ENCODE results near the gene SRRM1. TPM values are rescaled to one million over a fixed set of nuclear protein-coding genes. Genes with fewer than 3 reads are reported as not detected.

The SRRM1 gene
- total RNA-seq, 1 experiment from 2014 or later: 128 TPM

GRCh38 chr1:24715658-24716057 lies 72.6 kb downstream of the SRRM1 start:
- no peaks in the 10 kb centered on the region for H3K9me3 Mint-ChIP-seq (ENCODE audit: unreplicated experiment)
- no TSS peak for BruUV-seq (replicated peaks)
- H3K27me3 Mint-ChIP-seq (ENCODE audit: insufficient read depth, unreplicated experiment): no peaks in the 10 kb centered on the region
- Histone ChIP-seq H3K36me3 (ENCODE audit: control insufficient read depth, insufficient read depth, low read length) (no peaks in the 10 kb centered on the region), H3K27me3 (replicated peaks; ENCODE audit: control insufficient read depth, insufficient read depth, low read length) (no peaks in the 10 kb centered on the region), H3K4me3 (ENCODE audit: low read depth, low read length) (no peak overlapping the region), H3K4me1 (peaks cover 21% of the 10 kb centered on the region), H3K9me3 (no peaks in the 10 kb centered on the region)
- no peaks in the 10 kb centered on the region for H3K4me1 Mint-ChIP-seq (ENCODE audit: low read depth, unreplicated experiment)
- no peak overlapping the region for H3K4me3 Mint-ChIP-seq (ENCODE audit: unreplicated experiment)
- POLR2A ChIA-PET: interaction anchor here (0.5 kb wide), 1 partner anchor 31 kb away, joined by 6 read pairs; no protein-coding TSS in a partner anchor
- CTCF ChIA-PET: interaction anchor here (0.6 kb wide), 1 partner anchor 115 kb away, joined by 3 read pairs; no protein-coding TSS in a partner anchor
- TF ChIP-seq, protein P1, sequence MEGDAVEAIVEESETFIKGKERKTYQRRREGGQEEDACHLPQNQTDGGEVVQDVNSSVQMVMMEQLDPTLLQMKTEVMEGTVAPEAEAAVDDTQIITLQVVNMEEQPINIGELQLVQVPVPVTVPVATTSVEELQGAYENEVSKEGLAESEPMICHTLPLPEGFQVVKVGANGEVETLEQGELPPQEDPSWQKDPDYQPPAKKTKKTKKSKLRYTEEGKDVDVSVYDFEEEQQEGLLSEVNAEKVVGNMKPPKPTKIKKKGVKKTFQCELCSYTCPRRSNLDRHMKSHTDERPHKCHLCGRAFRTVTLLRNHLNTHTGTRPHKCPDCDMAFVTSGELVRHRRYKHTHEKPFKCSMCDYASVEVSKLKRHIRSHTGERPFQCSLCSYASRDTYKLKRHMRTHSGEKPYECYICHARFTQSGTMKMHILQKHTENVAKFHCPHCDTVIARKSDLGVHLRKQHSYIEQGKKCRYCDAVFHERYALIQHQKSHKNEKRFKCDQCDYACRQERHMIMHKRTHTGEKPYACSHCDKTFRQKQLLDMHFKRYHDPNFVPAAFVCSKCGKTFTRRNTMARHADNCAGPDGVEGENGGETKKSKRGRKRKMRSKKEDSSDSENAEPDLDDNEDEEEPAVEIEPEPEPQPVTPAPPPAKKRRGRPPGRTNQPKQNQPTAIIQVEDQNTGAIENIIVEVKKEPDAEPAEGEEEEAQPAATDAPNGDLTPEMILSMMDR (IDR thresholded peaks at IDR 0.05; ENCODE audit: insufficient read depth in 1 of 2, low read depth in 1 of 2, low read length in 1 of 2, severe bottlenecking in 1 of 2, unreplicated experiment in 1 of 2): no peak
- no peak for DNase-seq
- H3K27ac Mint-ChIP-seq (ENCODE audit: unreplicated experiment): no peak overlapping the region
- intact Hi-C loops (cut with micrococcal nuclease; ENCODE audit: unreplicated experiment): no loop called here
- no peaks in the 10 kb centered on the region for H3K36me3 Mint-ChIP-seq (ENCODE audit: insufficient read depth, unreplicated experiment)

GRCh38 chr1:24717887-24718650 lies 75.0 kb downstream of the SRRM1 start:
- BruUV-seq (replicated peaks): no TSS peak
- Histone ChIP-seq H3K4me3 (ENCODE audit: low read depth, low read length) (no peak overlapping the region), H3K4me1 (peaks cover 8% of the 10 kb centered on the region), H3K9me3 (no peaks in the 10 kb centered on the region), H3K36me3 (ENCODE audit: control insufficient read depth, insufficient read depth, low read length) (no peaks in the 10 kb centered on the region), H3K27me3 (replicated peaks; ENCODE audit: control insufficient read depth, insufficient read depth, low read length) (no peaks in the 10 kb centered on the region)
- intact Hi-C loops (cut with micrococcal nuclease; ENCODE audit: unreplicated experiment): no loop called here
- Mint-ChIP-seq H3K9me3 (ENCODE audit: unreplicated experiment) (no peaks in the 10 kb centered on the region), H3K4me3 (ENCODE audit: unreplicated experiment) (no peak overlapping the region), H3K27ac (ENCODE audit: unreplicated experiment) (no peak overlapping the region), H3K27me3 (ENCODE audit: insufficient read depth, unreplicated experiment) (no peaks in the 10 kb centered on the region), H3K4me1 (ENCODE audit: low read depth, unreplicated experiment) (no peaks in the 10 kb centered on the region), H3K36me3 (ENCODE audit: insufficient read depth, unreplicated experiment) (no peaks in the 10 kb centered on the region)
- DNase-seq: no peak
- ChIA-PET POLR2A (interaction anchor here (0.9 kb wide), 1 partner anchor 27 kb away, joined by 3 read pairs; the partner anchor contains the start of gene CLIC4), CTCF (no interaction called here)
- TF ChIP-seq, protein P1 (IDR thresholded peaks at IDR 0.05; ENCODE audit: insufficient read depth in 1 of 2, low read depth in 1 of 2, low read length in 1 of 2, severe bottlenecking in 1 of 2, unreplicated experiment in 1 of 2): no peak

GRCh38 chr1:24720152-24720551 lies 77.0 kb downstream of the SRRM1 start:
- CTCF ChIA-PET: no interaction called here
- intact Hi-C loops (cut with micrococcal nuclease; ENCODE audit: unreplicated experiment): no loop called here
- H3K36me3 Mint-ChIP-seq (ENCODE audit: insufficient read depth, unreplicated experiment): no peaks in the 10 kb centered on the region

More at GRCh38 chr1:24720152-24720551, 77.0 kb downstream of the SRRM1 start:
- H3K36me3 ChIP-seq (ENCODE audit: control insufficient read depth, insufficient read depth, low read length): no peaks in the 10 kb centered on the region
- TF ChIP-seq, protein P1 (IDR thresholded peaks at IDR 0.05; ENCODE audit: insufficient read depth in 1 of 2, low read depth in 1 of 2, low read length in 1 of 2, severe bottlenecking in 1 of 2, unreplicated experiment in 1 of 2): no peak
- Mint-ChIP-seq H3K4me1 (ENCODE audit: low read depth, unreplicated experiment) (peaks cover 5% of the 10 kb centered on the region), H3K27ac (ENCODE audit: unreplicated experiment) (no peak overlapping the region), H3K4me3 (ENCODE audit: unreplicated experiment) (no peak overlapping the region), H3K27me3 (ENCODE audit: insufficient read depth, unreplicated experiment) (no peaks in the 10 kb centered on the region), H3K9me3 (ENCODE audit: unreplicated experiment) (no peaks in the 10 kb centered on the region)
- no TSS peak for BruUV-seq (replicated peaks)
- H3K27me3 ChIP-seq (replicated peaks; ENCODE audit: control insufficient read depth, insufficient read depth, low read length): no peaks in the 10 kb centered on the region
- no peak overlapping the region for H3K4me3 ChIP-seq (ENCODE audit: low read depth, low read length)
- POLR2A ChIA-PET: no interaction called here
- H3K4me1 ChIP-seq: peaks cover 15% of the 10 kb centered on the region
- no peak for DNase-seq
- H3K9me3 ChIP-seq: no peaks in the 10 kb centered on the region
